ENCODE results near the gene PRICKLE4. TPM values are rescaled to one million over a fixed set of nuclear protein-coding genes. Genes with fewer than 3 reads are reported as not detected.

PRICKLE4 gene
- total and polyA plus RNA-seq, 2 experiments from 2014 or later, result 9.3 to 22.5 TPM

- TF ChIP-seq, protein P1, sequence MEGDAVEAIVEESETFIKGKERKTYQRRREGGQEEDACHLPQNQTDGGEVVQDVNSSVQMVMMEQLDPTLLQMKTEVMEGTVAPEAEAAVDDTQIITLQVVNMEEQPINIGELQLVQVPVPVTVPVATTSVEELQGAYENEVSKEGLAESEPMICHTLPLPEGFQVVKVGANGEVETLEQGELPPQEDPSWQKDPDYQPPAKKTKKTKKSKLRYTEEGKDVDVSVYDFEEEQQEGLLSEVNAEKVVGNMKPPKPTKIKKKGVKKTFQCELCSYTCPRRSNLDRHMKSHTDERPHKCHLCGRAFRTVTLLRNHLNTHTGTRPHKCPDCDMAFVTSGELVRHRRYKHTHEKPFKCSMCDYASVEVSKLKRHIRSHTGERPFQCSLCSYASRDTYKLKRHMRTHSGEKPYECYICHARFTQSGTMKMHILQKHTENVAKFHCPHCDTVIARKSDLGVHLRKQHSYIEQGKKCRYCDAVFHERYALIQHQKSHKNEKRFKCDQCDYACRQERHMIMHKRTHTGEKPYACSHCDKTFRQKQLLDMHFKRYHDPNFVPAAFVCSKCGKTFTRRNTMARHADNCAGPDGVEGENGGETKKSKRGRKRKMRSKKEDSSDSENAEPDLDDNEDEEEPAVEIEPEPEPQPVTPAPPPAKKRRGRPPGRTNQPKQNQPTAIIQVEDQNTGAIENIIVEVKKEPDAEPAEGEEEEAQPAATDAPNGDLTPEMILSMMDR (IDR thresholded peaks at IDR 0.05; ENCODE audit: low read depth, low read length), result no peak
- peaks cover 3% of the 10 kb centered on the region for H3K36me3 ChIP-seq
- H3K9me3 ChIP-seq (ENCODE audit: low read depth), result no peaks in the 10 kb centered on the region
- no peak overlapping the region for H3K27ac ChIP-seq
- H3K4me1 ChIP-seq (ENCODE audit: low read depth), result peaks cover 22% of the 10 kb centered on the region
- no peaks in the 10 kb centered on the region for H3K27me3 ChIP-seq
- peak in 1 of 2 donors; percentile 39 for DNase-seq (ENCODE audit: low read depth in 1 of 2, low spot score in 1 of 2)
- peak overlapping the region; percentile 99 for H3K4me3 ChIP-seq
Measured at GRCh38 chr6:41785689-41786450, 5.3 kb downstream of the PRICKLE4 start.

DNA sequence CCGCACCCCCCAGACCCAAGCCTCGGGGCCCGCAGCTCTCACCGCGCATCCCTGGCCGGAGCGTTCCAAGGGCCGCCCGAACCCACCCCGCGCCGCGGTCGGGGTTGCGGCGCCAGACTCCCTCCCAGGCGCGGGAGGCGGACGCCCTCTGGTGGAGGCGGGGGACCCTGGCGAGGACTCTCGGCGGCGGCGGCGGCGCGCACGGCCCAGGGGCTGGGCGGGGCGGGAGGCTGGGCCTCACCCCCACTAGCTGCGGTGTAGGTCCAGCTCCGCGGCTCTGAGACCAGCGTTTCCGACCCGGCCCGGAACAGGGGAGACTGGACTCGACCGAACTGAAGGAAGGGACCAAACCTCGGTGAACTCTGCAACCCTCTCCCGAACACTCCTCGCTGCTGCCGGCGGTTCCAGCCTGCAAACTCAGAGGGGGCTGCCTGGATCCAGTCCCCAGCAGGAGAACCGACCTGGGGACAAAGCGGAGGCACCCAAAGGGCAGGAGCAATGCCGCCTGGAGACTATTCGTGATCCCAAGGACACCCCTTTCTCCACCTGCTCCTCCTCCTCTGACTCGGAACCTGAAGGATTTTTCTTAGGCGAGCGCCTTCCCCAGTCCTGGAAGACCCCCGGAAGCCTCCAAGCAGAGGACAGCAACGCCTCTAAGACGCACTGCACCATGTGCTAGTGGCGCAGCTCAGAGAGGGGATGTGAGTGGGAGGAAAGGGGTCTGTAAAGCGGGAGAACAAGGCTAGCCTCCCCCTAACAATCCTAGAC, 6.1 kb downstream of the PRICKLE4 start:
- TF ChIP-seq, protein P1 (IDR thresholded peaks at IDR 0.05; ENCODE audit: low read depth, low read length), result peak; percentile 60
- Histone ChIP-seq H3K9me3 (ENCODE audit: low read depth) (no peaks in the 10 kb centered on the region), H3K36me3 (peaks cover 10% of the 10 kb centered on the region)

GRCh38 chr6:41787219-41787917, 6.8 kb downstream of the PRICKLE4 start, which contains the start of gene TOMM6:
Gene TOMM6, plus strand, starts transcription at chr6:41787694. Its CDS starts 4 bp downstream, at chr6:41787698.
- Histone ChIP-seq H3K27me3 (no peaks in the 10 kb centered on the region), H3K9me3 (ENCODE audit: low read depth) (no peaks in the 10 kb centered on the region), H3K4me3 (peak within 1 kb of the TSS; percentile 99), H3K27ac (peak within 1 kb of the TSS; percentile 86), H3K4me1 (ENCODE audit: low read depth) (peaks cover 20% of the 10 kb centered on the region), H3K36me3 (peaks cover 10% of the 10 kb centered on the region)
- peak; percentile 96 to 97 for DNase-seq (ENCODE audit: low read depth in 1 of 2, low spot score in 1 of 2)
- TF ChIP-seq, protein P1 (IDR thresholded peaks at IDR 0.05; ENCODE audit: low read depth, low read length), result peak; percentile 76

More for the DNA sequence above, 6.1 kb downstream of the PRICKLE4 start:
- H3K4me3 ChIP-seq, result peak overlapping the region; percentile 99
- no peaks in the 10 kb centered on the region for H3K27me3 ChIP-seq
- peak overlapping the region; percentile 86 for H3K27ac ChIP-seq
- DNase-seq (ENCODE audit: low read depth in 1 of 2, low spot score in 1 of 2), result peak; percentile 88 to 93
- H3K4me1 ChIP-seq (ENCODE audit: low read depth), result peaks cover 20% of the 10 kb centered on the region

DNA sequence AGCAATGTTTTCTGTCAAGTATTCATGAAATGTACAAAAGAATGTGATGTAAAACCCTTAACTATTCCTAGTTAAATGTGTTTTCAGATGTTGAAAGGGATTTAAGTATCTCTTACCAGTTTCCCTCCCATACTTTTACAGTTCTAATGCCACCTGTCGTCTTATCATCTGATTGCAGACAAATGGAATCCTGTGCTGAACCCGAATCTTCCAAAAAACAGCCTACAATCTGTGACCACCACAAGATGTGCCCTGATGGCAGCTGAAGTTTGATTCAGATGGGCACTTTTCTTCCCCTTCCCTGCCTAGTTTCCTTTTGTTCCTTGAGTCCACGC, 8.8 kb downstream of the PRICKLE4 start:
- Histone ChIP-seq H3K9me3 (ENCODE audit: low read depth) (no peaks in the 10 kb centered on the region), H3K27ac (no peak overlapping the region), H3K4me1 (ENCODE audit: low read depth) (peaks cover 16% of the 10 kb centered on the region), H3K4me3 (no peak overlapping the region), H3K36me3 (peaks cover 10% of the 10 kb centered on the region), H3K27me3 (no peaks in the 10 kb centered on the region)
- TF ChIP-seq, protein P1 (IDR thresholded peaks at IDR 0.05; ENCODE audit: low read depth, low read length), result no peak
- DNase-seq (ENCODE audit: low read depth in 1 of 2, low spot score in 1 of 2), result no peak

DNA sequence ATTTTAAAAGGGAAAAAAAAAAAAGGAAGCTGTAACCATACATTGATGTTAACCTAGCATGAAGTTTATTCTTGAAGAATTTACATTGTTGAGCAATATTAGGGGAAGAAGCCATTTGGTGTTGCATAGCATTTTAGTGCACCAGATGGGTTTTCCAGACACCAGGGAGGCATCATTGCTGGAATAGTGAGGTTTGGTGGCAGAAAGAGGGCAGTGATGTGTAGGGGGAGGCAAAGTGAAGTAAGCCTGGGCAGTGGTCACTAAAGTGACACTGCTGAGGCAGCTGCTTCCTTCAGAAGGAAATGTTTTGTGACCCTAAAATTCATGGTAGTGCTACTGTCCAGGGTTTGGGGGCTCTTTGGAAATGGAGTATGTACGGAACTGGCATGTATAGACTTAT, 9.5 kb downstream of the PRICKLE4 start:
- no peak for DNase-seq (ENCODE audit: low read depth in 1 of 2, low spot score in 1 of 2)
- no peak overlapping the region for H3K27ac ChIP-seq

More for the DNA sequence above, 9.5 kb downstream of the PRICKLE4 start:
- Histone ChIP-seq H3K4me3 (no peak overlapping the region), H3K27me3 (no peaks in the 10 kb centered on the region), H3K4me1 (ENCODE audit: low read depth) (peaks cover 9% of the 10 kb centered on the region), H3K9me3 (ENCODE audit: low read depth) (no peaks in the 10 kb centered on the region), H3K36me3 (peaks cover 10% of the 10 kb centered on the region)
- TF ChIP-seq, protein P1 (IDR thresholded peaks at IDR 0.05; ENCODE audit: low read depth, low read length), result no peak
